Measurements from ENCODE around the gene HS2ST1. TPM values are rescaled to one million over a fixed set of nuclear protein-coding genes. Genes with fewer than 3 reads are reported as not detected.

The HS2ST1 gene
- total and polyA plus RNA-seq, 2 donors (not counting 3 experiments of a cell fraction or from before 2014, with no cell fraction given) = 5.5 to 31.2 TPM

DNA sequence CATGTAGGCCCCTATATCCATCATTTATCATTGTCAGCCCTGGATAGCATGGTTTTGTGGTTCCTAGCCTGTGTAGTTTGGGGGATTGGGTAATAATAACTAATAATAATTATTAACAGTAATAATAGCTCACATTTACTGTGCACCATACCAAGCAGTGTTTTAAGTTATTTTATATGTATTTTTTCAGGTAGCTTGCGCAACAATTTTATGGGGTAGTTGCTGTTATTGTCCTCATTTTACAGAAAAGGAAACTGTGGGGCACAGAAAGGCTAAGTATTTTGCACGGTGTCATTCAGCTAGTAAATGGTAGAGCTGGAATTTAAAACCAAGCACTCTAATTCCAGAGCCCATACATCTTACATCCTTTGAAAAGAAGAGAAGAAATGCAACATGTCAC, 179.8 kb downstream of the HS2ST1 start:
- TF ChIP-seq FOS (IDR thresholded peaks at IDR 0.05; ENCODE audit: borderline replicate concordance, insufficient read depth, low read length) (no peak), JUN (IDR thresholded peaks at IDR 0.05; ENCODE audit: borderline replicate concordance, insufficient read depth, insufficient read length, low read depth) (no peak), GATA2 (IDR thresholded peaks at IDR 0.05; ENCODE audit: insufficient read depth, insufficient read length, low read depth, low read length) (no peak), MYC (IDR thresholded peaks at IDR 0.05; ENCODE audit: low read depth, low read length) (no peak), POLR2AphosphoS5 (IDR thresholded peaks at IDR 0.05; ENCODE audit: insufficient read depth, low read depth, low read length) (no peak), POLR2A (IDR thresholded peaks at IDR 0.05; ENCODE audit: low read depth, low read length) (no peak), EZH2 (IDR thresholded peaks at IDR 0.05; ENCODE audit: borderline replicate concordance, low read depth, low read length, severe bottlenecking) (no peak)
- TF ChIP-seq, protein P1, sequence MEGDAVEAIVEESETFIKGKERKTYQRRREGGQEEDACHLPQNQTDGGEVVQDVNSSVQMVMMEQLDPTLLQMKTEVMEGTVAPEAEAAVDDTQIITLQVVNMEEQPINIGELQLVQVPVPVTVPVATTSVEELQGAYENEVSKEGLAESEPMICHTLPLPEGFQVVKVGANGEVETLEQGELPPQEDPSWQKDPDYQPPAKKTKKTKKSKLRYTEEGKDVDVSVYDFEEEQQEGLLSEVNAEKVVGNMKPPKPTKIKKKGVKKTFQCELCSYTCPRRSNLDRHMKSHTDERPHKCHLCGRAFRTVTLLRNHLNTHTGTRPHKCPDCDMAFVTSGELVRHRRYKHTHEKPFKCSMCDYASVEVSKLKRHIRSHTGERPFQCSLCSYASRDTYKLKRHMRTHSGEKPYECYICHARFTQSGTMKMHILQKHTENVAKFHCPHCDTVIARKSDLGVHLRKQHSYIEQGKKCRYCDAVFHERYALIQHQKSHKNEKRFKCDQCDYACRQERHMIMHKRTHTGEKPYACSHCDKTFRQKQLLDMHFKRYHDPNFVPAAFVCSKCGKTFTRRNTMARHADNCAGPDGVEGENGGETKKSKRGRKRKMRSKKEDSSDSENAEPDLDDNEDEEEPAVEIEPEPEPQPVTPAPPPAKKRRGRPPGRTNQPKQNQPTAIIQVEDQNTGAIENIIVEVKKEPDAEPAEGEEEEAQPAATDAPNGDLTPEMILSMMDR (IDR thresholded peaks at IDR 0.05; ENCODE audit: extremely low read depth in 1 of 2, insufficient read depth in 1 of 2, low read depth in 1 of 2, low read length in 2 of 2) = no peak
- TF ChIP-seq, protein P2, sequence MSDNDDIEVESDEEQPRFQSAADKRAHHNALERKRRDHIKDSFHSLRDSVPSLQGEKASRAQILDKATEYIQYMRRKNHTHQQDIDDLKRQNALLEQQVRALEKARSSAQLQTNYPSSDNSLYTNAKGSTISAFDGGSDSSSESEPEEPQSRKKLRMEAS (IDR thresholded peaks at IDR 0.05; ENCODE audit: insufficient read depth, insufficient read length) = no peak
- H3K4me2 ChIP-seq (ENCODE audit: insufficient read depth, low read length) = no peak overlapping the region
- no peak overlapping the region for H2AFZ ChIP-seq (ENCODE audit: low read depth, low read length)
- no peaks in the 10 kb centered on the region for H3K4me1 ChIP-seq (ENCODE audit: control insufficient read depth, extremely low read depth, insufficient read depth, low read length)
- CTCF ChIA-PET = interaction anchor here (1.8 to 2.5 kb wide), 3 partner anchors 9 to 261 kb away, joined by 4 to 9 read pairs (median 5); no protein-coding TSS in a partner anchor
- H3K36me3 ChIP-seq (ENCODE audit: control insufficient read depth in 2 of 2, extremely low read depth in 1 of 2, insufficient read depth in 2 of 2, low read length in 2 of 2) = no peaks in the 10 kb centered on the region
- no peaks in the 10 kb centered on the region for H3K27me3 ChIP-seq (ENCODE audit: control insufficient read depth in 2 of 2, insufficient read depth in 2 of 2, low read length in 2 of 2)
- POLR2A ChIA-PET = no interaction called here
- H3K9me1 ChIP-seq (replicated peaks; ENCODE audit: control insufficient read depth, extremely low read depth, insufficient read depth, low read length) = no peaks in the 10 kb centered on the region
- no peaks in the 10 kb centered on the region for H3K9me3 ChIP-seq (replicated peaks; ENCODE audit: control insufficient read depth, insufficient read depth, low read length)
- no peaks in the 10 kb centered on the region for H4K20me1 ChIP-seq (replicated peaks; ENCODE audit: control insufficient read depth, extremely low read depth, insufficient read depth, low read length)
- H3K79me2 ChIP-seq (ENCODE audit: control insufficient read depth, insufficient read depth, low read length) = no peaks in the 10 kb centered on the region
- FAIRE-seq (no peak), DNase-seq (ENCODE audit: low read depth, low spot score) (no peak)
- no peak overlapping the region for H3K4me3 ChIP-seq (replicated peaks in 1 of 3; ENCODE audit: insufficient read depth in 1 of 3, low read depth in 1 of 3, low read length in 3 of 3)
- dilution Hi-C loops (cut with MboI; ENCODE audit: extremely low pct_ligation_motif_present, low sequenced_read_pairs) = no loop called here
- H3K9ac ChIP-seq (replicated peaks; ENCODE audit: extremely low read depth, insufficient read depth, low read length) = no peak overlapping the region
- no TSS peak for BruUV-seq (replicated peaks)
- no peak overlapping the region for H3K27ac ChIP-seq (ENCODE audit: insufficient read depth, low read depth, low read length)
- intact Hi-C loops (cut with micrococcal nuclease) = no loop called here
